WI38 (cell line): ENCODE data around the gene MRPL28.
"Not testable (repeated sequence)": the region's sequence is repeated elsewhere in the genome, so short reads cannot be mapped to it uniquely, and the experiment has no call there.

ENCODE experiments used
- H3K4me3 ChIP-seq: 2 replicates; pipeline ENCODE4 v1.5.1; 2011; ENCODE audit warnings: low read depth, mild to moderate bottlenecking, control low read depth, low read length
- TF ChIP-seq, protein P1 (sequence below): IDR thresholded peaks from 2 replicates; pipeline ENCODE4 v1.5.1; 2012; ENCODE audit warnings: low read depth, mild to moderate bottlenecking, control low read depth, low read length

MRPL28 gene

DNA sequence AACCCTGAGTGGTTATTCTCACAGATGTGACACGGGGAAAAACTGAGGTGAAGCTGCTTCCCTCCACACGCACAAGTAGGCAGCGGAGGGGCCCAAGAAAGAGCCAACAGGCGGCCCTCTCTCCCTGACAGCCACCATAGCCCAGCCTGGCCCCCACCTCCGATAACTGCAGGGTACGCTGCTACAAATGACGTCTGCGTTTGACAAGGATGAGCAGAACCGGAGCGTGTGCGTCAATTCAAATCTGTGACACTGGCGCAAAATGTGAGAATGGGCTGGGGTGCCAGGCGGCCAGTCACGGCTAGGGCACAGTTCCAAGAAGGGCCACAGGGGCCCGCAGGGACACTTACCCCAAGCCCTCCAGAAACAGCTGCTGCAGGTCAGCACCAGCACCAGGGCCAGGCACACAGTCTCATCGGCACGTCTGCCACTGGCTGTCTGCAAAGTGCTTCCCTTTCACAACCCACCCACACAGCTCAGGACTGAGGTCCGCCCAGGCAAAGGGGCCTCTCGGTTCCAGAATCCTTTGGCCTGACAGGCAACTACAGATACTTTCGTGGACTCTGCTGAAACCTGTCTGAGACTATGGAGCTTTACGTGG, 32.3 kb downstream of the MRPL28 start:
- TF ChIP-seq, protein P1, sequence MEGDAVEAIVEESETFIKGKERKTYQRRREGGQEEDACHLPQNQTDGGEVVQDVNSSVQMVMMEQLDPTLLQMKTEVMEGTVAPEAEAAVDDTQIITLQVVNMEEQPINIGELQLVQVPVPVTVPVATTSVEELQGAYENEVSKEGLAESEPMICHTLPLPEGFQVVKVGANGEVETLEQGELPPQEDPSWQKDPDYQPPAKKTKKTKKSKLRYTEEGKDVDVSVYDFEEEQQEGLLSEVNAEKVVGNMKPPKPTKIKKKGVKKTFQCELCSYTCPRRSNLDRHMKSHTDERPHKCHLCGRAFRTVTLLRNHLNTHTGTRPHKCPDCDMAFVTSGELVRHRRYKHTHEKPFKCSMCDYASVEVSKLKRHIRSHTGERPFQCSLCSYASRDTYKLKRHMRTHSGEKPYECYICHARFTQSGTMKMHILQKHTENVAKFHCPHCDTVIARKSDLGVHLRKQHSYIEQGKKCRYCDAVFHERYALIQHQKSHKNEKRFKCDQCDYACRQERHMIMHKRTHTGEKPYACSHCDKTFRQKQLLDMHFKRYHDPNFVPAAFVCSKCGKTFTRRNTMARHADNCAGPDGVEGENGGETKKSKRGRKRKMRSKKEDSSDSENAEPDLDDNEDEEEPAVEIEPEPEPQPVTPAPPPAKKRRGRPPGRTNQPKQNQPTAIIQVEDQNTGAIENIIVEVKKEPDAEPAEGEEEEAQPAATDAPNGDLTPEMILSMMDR = no peak
- no peak overlapping the region for H3K4me3 ChIP-seq

DNA sequence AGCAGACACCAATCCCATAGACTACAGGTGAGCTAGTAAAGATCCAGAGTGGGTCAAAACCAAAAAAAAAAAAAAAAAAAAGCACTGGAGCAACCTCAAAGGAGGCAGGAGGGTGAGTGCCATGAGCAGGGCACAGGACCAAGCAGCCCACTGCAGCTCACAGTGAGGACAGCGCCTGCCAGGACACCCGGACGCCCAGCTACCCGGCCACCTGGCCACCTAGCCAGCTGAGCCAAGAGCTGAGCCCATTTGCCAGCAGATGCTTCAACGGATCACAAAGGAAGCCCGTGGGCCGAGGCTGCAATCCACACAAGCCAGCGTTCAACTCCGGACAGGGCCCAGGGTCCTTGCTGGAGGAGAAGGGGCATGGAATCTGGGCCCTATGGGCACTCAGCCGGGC, 32.9 kb downstream of the MRPL28 start:
- TF ChIP-seq, protein P1 = no peak
- no peak overlapping the region for H3K4me3 ChIP-seq

DNA sequence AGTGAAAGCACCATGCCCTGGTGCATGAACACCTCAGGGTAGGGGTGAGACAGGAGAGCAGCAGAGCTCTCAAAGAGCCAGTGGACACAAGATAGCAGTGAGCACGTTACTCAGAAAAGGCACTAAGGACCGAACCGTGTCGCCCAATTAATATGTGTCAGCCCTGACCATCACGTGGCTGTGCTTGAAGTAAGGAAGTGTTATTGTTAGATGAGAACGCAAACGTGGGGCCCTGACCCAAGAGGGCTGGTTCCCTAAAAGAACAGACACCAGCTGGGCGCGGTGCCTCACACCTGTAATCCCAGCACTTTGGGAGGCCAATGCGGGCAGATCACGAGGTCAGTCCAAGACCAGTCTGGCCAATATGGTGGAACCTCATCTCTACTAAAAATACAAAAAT, 34.1 kb downstream of the MRPL28 start:
- H3K4me3 ChIP-seq = no peak overlapping the region
- TF ChIP-seq, protein P1 = no peak

DNA sequence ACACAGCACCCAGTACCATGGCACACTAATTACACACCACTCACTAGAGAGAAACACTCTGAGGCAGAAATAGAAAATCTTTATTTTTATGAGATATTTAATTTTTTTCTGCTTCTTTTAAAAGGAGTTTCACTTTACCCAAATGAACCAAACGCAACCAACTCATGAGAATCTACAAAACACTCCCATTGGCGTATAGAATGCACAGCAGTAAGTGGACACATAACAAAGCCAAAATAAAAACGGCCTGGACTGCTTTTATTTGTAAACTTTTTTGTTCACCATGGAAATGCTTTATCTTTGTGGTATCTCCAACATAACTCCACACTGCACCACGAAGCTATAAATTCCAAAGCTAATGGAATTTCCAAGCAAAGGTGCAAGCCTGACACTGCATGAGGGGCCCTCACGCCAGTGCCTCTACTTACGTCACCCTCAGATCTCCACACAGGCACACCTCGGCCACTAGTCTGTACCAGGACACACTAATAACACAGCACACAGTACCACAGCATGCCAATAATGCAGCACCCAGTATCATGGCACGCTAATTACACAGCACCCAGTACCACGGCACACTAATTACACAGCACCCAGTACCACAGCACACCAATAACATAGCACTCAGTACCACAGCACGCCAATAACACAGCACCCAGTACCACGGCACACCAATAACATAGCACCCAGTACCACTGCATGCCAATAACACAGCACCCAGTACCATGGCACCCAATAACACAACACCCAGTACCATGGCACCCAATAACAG, 35.3 kb downstream of the MRPL28 start:
- not testable (repeated sequence) for H3K4me3 ChIP-seq

DNA sequence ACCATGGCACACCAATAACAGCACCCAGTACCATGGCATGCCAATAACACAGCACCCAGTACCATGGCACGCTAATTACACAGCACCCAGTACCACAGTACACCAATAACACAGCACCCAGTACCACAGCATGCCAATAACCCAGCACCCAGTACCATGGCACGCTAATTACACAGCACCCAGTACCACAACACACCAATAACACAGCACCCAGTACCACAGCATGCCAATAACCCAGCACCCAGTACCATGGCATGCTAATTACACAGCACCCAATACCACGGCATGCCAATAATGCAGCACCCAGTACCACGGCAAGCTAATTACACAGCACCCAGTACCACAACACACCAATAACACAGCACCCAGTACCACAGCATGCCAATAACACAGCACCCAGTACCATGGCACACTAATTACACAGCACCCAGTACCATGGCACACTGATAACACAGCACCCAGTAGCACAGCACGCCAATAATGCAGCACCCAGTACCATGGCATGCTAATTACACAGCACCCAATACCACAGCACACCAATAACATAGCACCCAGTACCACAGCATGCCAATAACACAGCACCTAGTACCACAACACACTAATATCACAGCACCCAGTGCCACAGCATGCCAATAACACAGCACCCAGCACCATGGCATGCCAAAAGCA, 36.0 kb downstream of the MRPL28 start:
- not testable (repeated sequence) for H3K4me3 ChIP-seq

DNA sequence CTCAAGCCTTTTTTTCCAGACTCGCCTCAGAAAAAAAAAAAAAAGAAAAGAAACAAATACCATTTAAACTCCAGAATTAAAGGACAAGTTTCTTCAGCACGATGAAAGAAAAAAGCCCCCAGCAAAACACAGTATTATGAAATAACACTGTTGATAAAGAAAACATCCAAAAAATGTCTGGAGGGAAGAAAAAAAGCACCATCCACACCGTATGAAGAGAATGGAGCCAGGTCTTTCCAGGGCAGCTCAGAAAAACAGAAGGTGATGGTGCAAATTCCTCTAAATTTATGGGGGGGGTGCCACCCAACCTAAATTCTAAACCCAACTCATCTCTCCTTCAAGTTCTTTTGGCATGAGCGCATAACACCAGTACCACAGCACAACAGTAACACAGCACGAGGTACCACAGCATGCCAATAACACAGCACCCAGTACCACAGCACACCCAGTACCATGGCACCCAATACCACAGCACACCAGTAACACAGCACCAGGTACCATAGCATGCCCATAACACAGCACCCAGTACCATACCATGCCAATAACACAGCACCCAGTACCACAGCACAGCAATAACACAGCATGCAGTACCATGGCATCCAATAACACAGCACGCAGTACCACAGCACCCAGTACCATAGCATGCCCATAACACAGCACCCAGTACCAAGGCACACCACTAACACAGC, 36.8 kb downstream of the MRPL28 start:
- TF ChIP-seq, protein P1 = no peak

DNA sequence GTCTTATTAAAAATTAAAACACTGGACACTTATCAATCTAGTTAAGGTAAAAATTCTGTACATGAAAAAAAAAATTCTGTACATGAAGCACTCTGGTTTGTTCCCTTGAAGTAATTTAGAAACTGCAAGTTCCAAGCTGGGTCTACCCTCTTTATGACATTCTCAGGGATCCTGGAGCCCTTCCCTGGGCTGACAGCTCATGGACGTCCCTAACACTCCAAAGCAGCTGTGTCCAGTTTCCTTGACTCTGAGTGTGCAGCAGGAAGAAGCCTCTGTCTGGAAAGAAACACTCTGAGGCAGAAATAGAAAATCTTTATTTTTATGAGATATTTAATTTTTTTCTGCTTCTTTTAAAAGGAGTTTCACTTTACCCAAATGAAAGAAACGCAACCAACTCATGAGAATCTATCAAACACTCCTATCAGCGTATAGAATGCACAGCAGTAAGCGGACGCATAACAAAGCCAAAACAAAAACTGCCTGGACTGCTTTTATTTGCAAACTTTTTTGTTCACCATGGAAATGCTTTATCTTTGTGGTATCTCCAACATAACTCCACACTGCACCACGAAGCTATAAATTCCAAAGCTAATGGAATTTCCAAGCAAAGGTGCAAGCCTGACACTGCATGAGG, 39.0 kb downstream of the MRPL28 start:
- H3K4me3 ChIP-seq = not testable (repeated sequence)

More for the DNA sequence above, 36.8 kb downstream of the MRPL28 start:
- no peak overlapping the region for H3K4me3 ChIP-seq

DNA sequence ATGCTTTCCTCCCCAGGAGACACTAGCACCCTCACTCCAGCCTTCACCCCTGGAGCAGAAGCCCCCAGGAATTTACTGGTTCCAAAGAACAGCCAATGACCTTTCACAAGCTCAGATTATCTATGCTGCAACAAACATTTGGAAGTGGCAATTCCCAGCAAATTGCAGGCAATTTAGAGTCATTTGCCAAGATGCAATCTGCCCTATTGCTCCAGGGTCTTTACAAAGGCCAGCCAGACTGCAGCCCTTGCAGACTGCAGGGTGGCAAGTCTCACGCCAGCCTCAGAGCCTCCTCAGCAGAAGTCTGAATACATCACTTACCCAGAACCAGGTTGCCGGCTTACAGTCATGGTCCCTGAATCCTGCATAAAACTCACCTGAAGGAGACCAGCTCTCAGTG, 39.6 kb downstream of the MRPL28 start:
- no peak overlapping the region for H3K4me3 ChIP-seq
- TF ChIP-seq, protein P1 = no peak
